ENCODE measurements around the gene USP21.

DNA sequence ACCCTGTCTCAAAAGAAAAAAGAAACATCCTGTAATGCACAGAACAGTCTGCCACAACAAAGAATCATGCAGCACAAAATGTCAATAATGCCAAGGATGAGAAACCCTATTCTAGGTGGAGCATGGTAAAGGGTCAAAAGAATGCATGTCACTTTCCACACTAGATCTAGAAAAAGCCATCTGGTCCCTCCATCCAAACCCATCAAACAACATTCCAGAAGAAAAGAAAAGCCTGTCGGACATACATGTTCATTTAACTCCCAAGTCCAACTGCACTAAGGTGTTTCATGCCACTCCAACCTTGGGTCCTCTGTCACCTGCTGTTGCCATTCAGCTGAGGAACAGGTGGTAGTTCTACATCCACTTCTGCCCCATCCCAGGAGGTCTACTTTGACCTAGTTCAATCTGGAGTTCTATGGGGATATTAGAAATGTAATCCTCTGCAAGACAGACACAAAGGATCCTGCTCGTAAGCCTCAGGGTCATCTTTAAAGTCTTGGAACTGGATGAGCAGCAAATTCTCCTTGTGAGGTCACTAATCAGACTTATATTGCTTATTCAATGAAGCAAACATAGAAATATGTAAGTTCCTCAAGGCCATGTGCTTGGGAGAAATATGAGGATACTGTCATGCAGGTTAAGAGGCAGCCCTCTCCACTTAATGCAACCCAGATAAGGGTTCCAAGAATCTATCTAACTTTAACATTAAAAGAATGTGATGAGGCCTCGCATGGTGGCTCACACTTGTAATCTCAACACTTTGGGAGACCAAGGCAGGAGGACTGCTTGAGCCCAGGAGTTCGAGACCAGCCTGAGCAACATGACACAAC, 30.5 kb upstream of the USP21 start:
- TF ChIP-seq POLR2A (IDR thresholded peaks at IDR 0.05; ENCODE audit: low read length) (no peak), GATA1 (IDR thresholded peaks at IDR 0.05; ENCODE audit: low read depth, low read length) (no peak)

Measured in erythroblast (primary cell).